B cell (primary cell): Measurements from ENCODE around the gene SUGCT. TPM values are rescaled to one million over a fixed set of nuclear protein-coding genes. Genes with fewer than 3 reads are reported as not detected.

ENCODE experiments used
- ATAC-seq: fragments of 200-7000 bp; cut with Tn5 transposase; one replicate; pipeline ENCODE4 v1.10.0; 2021; ENCODE audit warnings: low read depth, mild to moderate bottlenecking, moderate number of reproducible peaks, moderate library complexity
- CTCF ChIA-PET: fragments of 350-600 bp; sonication (Branson Sonifier 250); formaldehyde crosslinking; loops from one replicate; lab custom pipeline; 2021; ENCODE audit warnings: antibody characterized with exemption, inconsistent platforms; lab: Charles Lee
- POLR2A ChIA-PET: fragments of 350-600 bp; sonication (Branson Sonifier 250); formaldehyde crosslinking; loops from one replicate; lab custom pipeline; 2021; ENCODE audit warnings: antibody characterized with exemption; lab: Charles Lee
- DNase-seq: peaks from one replicate; pipeline ENCODE4 v3.0.0; 2013
- H2AFZ ChIP-seq: 2 replicates; pipeline ENCODE4 v1.6.1; 2012; ENCODE audit warnings: mild to moderate bottlenecking, low read depth, low read length; ENCODE audit not compliant: insufficient read depth, poor library complexity, severe bottlenecking
- H3K27ac ChIP-seq, 2 donors: 1 replicate in 1 of 2; 2 replicates in 1 of 2; pipeline ENCODE4 v1.5.1; 2012 to 2013; ENCODE audit warnings: low read length in 2 of 2, mild to moderate bottlenecking in 2 of 2, moderate library complexity in 1 of 2
- H3K27me3 ChIP-seq, 4 experiments: fragments of 200-600 bp in 1 of 4; sonication (generic) in 1 of 4; replicated peaks in 1 of 4; 1 replicate in 2 of 4; 2 replicates in 2 of 4; pipeline versions ENCODE4 v1.6.1 to v1.7.0; 2013 to 2016; ENCODE audit warnings: low read length in 3 of 4, mild to moderate bottlenecking in 2 of 4, mixed read lengths in 1 of 4, moderate library complexity in 1 of 4; ENCODE audit not compliant: insufficient read depth in 4 of 4, control insufficient read depth in 3 of 4; ENCODE audit errors: control extremely low read depth in 1 of 4
- H3K36me3 ChIP-seq, 2 experiments: replicated peaks in 1 of 2; 1 replicate in 1 of 2; 2 replicates in 1 of 2; pipeline versions ENCODE4 v1.6.1 to v1.7.1; 2013; ENCODE audit warnings: low read length in 1 of 2; ENCODE audit not compliant: insufficient read depth in 2 of 2, control insufficient read depth in 1 of 2; ENCODE audit errors: control extremely low read depth in 1 of 2, extremely low read depth in 1 of 2
- H3K4me1 ChIP-seq, 2 donors: fragments of 200-600 bp in 1 of 2; sonication (generic) in 1 of 2; 1 replicate in 1 of 2; 2 replicates in 1 of 2; pipeline versions ENCODE4 v1.5.1 to v1.6.1; 2013 to 2017; ENCODE audit warnings: low read length in 2 of 2; ENCODE audit not compliant: control insufficient read depth in 2 of 2, insufficient read depth in 2 of 2
- H3K4me2 ChIP-seq: replicated peaks from 2 replicates; pipeline ENCODE3; 2012; ENCODE audit warnings: mild to moderate bottlenecking, low read depth, low read length; ENCODE audit not compliant: poor library complexity, severe bottlenecking
- H3K4me3 ChIP-seq, 5 experiments: fragments of 200-600 bp in 1 of 5; sonication (generic) in 1 of 5; 1 replicate in 3 of 5; 2 replicates in 2 of 5; pipeline versions ENCODE4 v1.5.1 to v1.7.0; 2011 to 2016; ENCODE audit warnings: low read length in 4 of 5, mild to moderate bottlenecking in 4 of 5, low read depth in 2 of 5, control low read depth in 1 of 5, moderate library complexity in 1 of 5; ENCODE audit not compliant: insufficient read depth in 1 of 5; ENCODE audit errors: control extremely low read depth in 1 of 5, extremely low read depth in 1 of 5
- H3K79me2 ChIP-seq: fragments of 200-600 bp; sonication (generic); one replicate; pipeline ENCODE4 v1.6.0; 2016; ENCODE audit warnings: low read length; ENCODE audit not compliant: control insufficient read depth, insufficient read depth
- H3K9ac ChIP-seq: fragments of 200-600 bp; sonication (generic); 2 replicates; pipeline ENCODE4 v1.6.1; 2017; ENCODE audit warnings: mild to moderate bottlenecking, low read length, moderate library complexity
- H3K9me3 ChIP-seq, 3 donors: one replicate each; pipeline versions ENCODE4 v1.6.1 to v1.7.1; 2013; ENCODE audit warnings: low read length in 2 of 3; ENCODE audit not compliant: control insufficient read depth in 2 of 3, insufficient read depth in 1 of 3; ENCODE audit errors: control extremely low read depth in 1 of 3
- H4K20me1 ChIP-seq: 2 replicates; pipeline ENCODE4 v1.6.0; 2012; ENCODE audit warnings: mild to moderate bottlenecking, low read length; ENCODE audit not compliant: insufficient read depth, control insufficient read depth, poor library complexity, severe bottlenecking
- H3K27ac Mint-ChIP-seq: one replicate; pipeline ENCODE4 v1.8.0; 2021; ENCODE audit warnings: mixed read lengths
- H3K27me3 Mint-ChIP-seq: one replicate; pipeline ENCODE4 v1.8.0; 2021; ENCODE audit warnings: mixed read lengths
- H3K4me1 Mint-ChIP-seq: one replicate; pipeline ENCODE4 v1.8.0; 2021; ENCODE audit warnings: mixed read lengths
- H3K4me3 Mint-ChIP-seq: one replicate; pipeline ENCODE4 v1.8.0; 2021; ENCODE audit warnings: mixed read lengths
- H3K9me3 Mint-ChIP-seq: one replicate; pipeline ENCODE4 v1.8.0; 2022; ENCODE audit warnings: mixed read lengths; ENCODE audit not compliant: insufficient read depth
- EZH2 ChIP-seq: IDR thresholded peaks from 2 replicates; pipeline ENCODE4 v1.6.1; 2012; ENCODE audit warnings: borderline replicate concordance, low read depth, mild to moderate bottlenecking, moderate library complexity, low read length; ENCODE audit not compliant: insufficient read depth, poor library complexity, severe bottlenecking
- WGBS: methylation state at CpG from one replicate; pipeline ENCODE4 v1.1.5; 2013; ENCODE audit warnings: missing lambda C conversion rate; ENCODE audit not compliant: insufficient coverage; 5-methylcytosine and 5-hydroxymethylcytosine counted together
- intact Hi-C: fragments of 100-400 bp; cut with micrococcal nuclease; formaldehyde crosslinking; loops from one replicate; pipeline ENCODE4 v1.10.0; 2022
- polyA plus RNA-seq: library from polyadenylated mRNA; depleted of rRNA; stranded (reverse); fragments of >200 nt; gene quantifications from 2 replicates; pipeline ENCODE4 v1.2.3, GENCODE V29; 2012
- total RNA-seq, 2 donors: library from RNA; stranded (reverse); fragments of 120-200 nt in 1 of 2; gene quantifications; 1 replicate in 1 of 2; 2 replicates in 1 of 2; pipeline versions ENCODE4 v1.2.3 to v1.2.4, GENCODE V29; 2013 to 2022
- TF ChIP-seq, protein P1 (sequence below): fragments of 200-600 bp; IDR thresholded peaks from one replicate; pipeline ENCODE4 v1.8.0; 2022; ENCODE audit warnings: antibody characterized with exemption, mild to moderate bottlenecking

Gene SUGCT
- total and polyA plus RNA-seq, 2 donors (not counting 1 experiment from before 2014, with no cell fraction given), result 0.19 to 0.86 TPM

DNA sequence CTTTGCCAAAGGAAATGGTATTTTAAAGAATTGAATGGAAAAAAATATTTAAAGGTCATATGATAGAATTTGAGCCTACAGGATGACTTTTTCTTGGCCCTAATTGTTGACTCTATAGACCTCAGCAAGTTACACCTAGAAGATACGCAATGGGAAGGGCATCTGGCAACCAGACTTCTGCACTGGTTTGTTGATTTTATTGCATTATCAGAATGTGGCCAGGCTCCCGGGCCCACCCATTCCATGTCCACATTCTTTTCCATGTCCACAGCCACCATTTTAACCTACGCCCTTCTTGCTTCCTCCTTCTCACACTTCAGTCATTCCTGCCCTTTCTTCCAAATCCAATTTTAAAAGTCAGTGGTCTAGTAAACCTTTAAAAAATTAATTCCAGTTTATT, 738.4 kb downstream of the SUGCT start:
- H3K27ac Mint-ChIP-seq, result no peak overlapping the region
- H3K4me2 ChIP-seq, result no peak overlapping the region
- 100% methylated on average over 1 of the region's 3 CpGs for WGBS
- H3K9ac ChIP-seq, result no peak overlapping the region
- H3K27me3 Mint-ChIP-seq, result no peaks in the 10 kb centered on the region
- H4K20me1 ChIP-seq, result no peaks in the 10 kb centered on the region
- intact Hi-C loops, result no loop called here
- H3K4me1 ChIP-seq, result no peaks in the 10 kb centered on the region
- DNase-seq (no peak), ATAC-seq (no peak)
- peaks cover 0 to 3% (median 0%) of the 10 kb centered on the region in 3 donors for H3K9me3 ChIP-seq
- TF ChIP-seq, protein P1, sequence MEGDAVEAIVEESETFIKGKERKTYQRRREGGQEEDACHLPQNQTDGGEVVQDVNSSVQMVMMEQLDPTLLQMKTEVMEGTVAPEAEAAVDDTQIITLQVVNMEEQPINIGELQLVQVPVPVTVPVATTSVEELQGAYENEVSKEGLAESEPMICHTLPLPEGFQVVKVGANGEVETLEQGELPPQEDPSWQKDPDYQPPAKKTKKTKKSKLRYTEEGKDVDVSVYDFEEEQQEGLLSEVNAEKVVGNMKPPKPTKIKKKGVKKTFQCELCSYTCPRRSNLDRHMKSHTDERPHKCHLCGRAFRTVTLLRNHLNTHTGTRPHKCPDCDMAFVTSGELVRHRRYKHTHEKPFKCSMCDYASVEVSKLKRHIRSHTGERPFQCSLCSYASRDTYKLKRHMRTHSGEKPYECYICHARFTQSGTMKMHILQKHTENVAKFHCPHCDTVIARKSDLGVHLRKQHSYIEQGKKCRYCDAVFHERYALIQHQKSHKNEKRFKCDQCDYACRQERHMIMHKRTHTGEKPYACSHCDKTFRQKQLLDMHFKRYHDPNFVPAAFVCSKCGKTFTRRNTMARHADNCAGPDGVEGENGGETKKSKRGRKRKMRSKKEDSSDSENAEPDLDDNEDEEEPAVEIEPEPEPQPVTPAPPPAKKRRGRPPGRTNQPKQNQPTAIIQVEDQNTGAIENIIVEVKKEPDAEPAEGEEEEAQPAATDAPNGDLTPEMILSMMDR, result no peak
- no peak for TF ChIP-seq EZH2
- H3K36me3 ChIP-seq, result no peaks in the 10 kb centered on the region
- no peaks in the 10 kb centered on the region for H3K79me2 ChIP-seq
- no peaks in the 10 kb centered on the region for H3K4me1 Mint-ChIP-seq
- H3K27ac ChIP-seq, result no peak overlapping the region
- ChIA-PET POLR2A (no interaction called here), CTCF (no interaction called here)
- no peak overlapping the region for H2AFZ ChIP-seq
- no peaks in the 10 kb centered on the region for H3K27me3 ChIP-seq
- no peaks in the 10 kb centered on the region for H3K9me3 Mint-ChIP-seq
- H3K4me3 Mint-ChIP-seq, result no peak overlapping the region
- no peak overlapping the region for H3K4me3 ChIP-seq

DNA sequence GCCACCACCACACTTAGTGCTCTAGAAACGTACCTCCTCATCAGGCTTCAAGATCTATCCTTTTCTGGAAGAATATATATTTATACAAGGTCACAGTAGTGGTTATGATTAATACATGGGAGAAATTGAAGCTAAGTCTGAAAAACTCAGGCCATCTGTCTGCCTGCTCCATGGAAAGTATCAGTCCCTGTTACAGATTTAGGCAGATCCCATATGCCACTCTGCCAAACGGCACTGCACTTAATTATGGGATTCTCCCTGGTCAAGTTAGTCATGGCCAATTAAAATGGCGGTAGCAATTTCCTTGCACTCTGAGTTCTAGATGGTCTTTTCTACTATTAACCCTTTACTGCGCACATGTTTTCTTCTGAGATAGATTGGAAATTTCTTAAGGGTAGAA, 740.0 kb downstream of the SUGCT start:
- H3K4me3 ChIP-seq, result no peak overlapping the region
- Mint-ChIP-seq H3K4me3 (no peak overlapping the region), H3K4me1 (no peaks in the 10 kb centered on the region), H3K27ac (no peak overlapping the region), H3K27me3 (no peaks in the 10 kb centered on the region), H3K9me3 (no peaks in the 10 kb centered on the region)
- H3K4me2 ChIP-seq, result no peak overlapping the region
- 83% methylated on average over 1 of the region's 4 CpGs for WGBS
- no peaks in the 10 kb centered on the region for H3K36me3 ChIP-seq
- no peaks in the 10 kb centered on the region for H3K9me3 ChIP-seq
- H3K27ac ChIP-seq, result no peak overlapping the region
- ChIA-PET CTCF (no interaction called here), POLR2A (no interaction called here)
- intact Hi-C loops, result no loop called here
- no peaks in the 10 kb centered on the region for H3K27me3 ChIP-seq
- DNase-seq (no peak), ATAC-seq (no peak)
- H2AFZ ChIP-seq, result no peak overlapping the region
- H3K4me1 ChIP-seq, result no peaks in the 10 kb centered on the region
- H4K20me1 ChIP-seq, result no peaks in the 10 kb centered on the region
- TF ChIP-seq EZH2, result no peak
- TF ChIP-seq, protein P1, result no peak
- no peaks in the 10 kb centered on the region for H3K79me2 ChIP-seq
- no peak overlapping the region for H3K9ac ChIP-seq
